DMS114 treated with DMSO at 0.1 percent for 48 hours (cell line): ENCODE data around the gene CCL25.
"Not testable (repeated sequence)": the region's sequence is repeated elsewhere in the genome, so short reads cannot be mapped to it uniquely, and the experiment has no call there.

Source experiments
- DNase-seq: peaks from one replicate; lab custom pipeline; 2025; ENCODE audit not compliant: unreplicated experiment; lab: John Stamatoyannopoulos, UW

The CCL25 gene

DNA sequence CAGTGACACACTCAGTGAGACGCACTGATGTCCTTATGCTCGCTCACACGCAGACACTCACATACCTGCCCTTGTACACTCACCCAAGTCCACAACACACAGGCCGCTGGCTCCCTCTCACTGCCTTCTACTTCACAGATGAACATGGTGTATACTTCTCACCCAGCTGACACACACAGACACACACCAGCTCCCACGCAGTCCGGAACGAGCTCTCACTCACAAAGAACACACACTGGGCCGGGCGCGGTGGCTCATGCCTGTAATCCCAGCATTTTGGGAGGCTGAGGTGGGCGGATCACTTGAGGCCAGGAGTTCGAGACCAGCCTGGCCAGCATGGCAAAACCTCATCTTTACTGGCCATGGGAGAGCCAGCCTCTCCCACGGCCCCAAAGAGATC, 31.6 kb downstream of the CCL25 start:
- DNase-seq: no peak

DNA sequence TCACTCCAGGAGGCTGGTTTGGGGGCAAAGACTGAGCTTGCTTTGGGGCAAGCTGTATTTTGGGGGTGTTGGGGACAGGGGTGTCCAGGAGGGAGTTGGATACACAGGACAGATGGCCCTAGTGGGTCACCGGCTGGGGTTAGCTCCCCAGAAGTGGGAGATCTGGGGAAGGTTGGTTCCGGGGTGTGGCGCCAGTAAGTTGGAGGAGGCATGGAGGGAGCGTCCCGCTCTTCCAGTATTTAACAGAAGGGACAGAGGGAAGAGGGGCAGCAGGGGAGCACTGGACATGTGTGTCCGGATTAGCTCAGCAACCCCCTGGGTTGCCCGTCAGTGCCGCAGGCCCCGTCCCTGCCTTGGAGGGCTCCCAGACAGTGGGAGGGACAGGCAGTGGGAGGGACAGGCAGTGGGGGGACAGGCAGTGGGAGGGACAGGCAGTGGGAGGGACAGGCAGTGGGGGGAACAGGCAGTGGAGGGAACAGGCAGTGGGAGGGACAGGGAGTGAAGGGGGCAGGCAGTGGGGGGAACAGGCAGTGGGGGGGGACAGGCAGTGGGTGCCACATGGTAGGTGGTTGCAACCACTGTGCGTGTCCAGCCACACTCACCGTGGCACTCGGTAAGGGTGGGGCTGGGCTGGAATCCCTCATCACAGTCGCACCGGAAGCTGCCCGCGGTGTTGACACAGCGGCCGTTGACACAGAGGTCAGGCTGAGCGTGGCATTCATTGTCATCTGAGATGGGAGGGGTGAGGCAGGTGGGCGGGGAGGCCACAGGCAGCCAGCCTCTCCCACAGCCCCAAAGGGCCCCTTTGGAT, 33.2 kb downstream of the CCL25 start:
- DNase-seq: no peak

DNA sequence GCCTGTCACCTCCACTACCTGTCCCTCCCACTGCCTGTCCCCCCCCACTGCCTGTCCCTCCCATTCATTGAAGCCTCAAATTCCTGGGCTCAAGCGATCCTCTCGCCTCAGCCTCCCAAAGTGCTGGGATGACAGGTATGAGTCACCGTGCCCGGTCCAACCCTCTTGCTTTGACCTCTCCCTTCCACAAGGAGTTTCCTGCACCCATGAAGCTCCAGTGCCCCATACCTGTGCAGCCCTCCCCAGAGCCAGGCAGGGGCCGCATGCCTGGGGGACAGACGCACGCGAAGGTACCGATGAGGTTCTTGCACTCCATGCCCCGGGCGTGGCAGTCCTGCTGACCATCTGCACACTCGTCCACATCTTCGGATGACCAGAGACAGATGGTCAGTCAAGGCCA, 34.3 kb downstream of the CCL25 start:
- no peak for DNase-seq

DNA sequence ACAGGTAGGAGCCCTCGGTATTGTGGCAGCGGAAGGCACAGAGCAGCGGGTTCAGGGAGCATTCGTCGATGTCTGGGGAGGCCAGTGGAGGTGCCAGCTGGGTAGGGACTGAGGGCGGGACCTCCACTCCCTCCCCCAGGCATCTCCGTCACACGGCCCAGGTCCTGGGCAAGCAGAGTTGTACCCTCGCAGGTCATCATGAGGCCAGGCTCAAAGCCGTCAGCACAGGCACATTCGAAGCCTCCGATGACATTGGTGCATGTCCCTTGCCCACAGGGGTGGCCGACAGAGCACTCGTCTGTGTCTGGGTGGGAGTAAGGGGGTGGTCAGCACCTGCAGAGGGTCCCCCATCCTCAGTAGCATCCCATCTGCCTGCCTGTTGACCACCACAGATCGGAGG, 35.3 kb downstream of the CCL25 start:
- DNase-seq: no peak

DNA sequence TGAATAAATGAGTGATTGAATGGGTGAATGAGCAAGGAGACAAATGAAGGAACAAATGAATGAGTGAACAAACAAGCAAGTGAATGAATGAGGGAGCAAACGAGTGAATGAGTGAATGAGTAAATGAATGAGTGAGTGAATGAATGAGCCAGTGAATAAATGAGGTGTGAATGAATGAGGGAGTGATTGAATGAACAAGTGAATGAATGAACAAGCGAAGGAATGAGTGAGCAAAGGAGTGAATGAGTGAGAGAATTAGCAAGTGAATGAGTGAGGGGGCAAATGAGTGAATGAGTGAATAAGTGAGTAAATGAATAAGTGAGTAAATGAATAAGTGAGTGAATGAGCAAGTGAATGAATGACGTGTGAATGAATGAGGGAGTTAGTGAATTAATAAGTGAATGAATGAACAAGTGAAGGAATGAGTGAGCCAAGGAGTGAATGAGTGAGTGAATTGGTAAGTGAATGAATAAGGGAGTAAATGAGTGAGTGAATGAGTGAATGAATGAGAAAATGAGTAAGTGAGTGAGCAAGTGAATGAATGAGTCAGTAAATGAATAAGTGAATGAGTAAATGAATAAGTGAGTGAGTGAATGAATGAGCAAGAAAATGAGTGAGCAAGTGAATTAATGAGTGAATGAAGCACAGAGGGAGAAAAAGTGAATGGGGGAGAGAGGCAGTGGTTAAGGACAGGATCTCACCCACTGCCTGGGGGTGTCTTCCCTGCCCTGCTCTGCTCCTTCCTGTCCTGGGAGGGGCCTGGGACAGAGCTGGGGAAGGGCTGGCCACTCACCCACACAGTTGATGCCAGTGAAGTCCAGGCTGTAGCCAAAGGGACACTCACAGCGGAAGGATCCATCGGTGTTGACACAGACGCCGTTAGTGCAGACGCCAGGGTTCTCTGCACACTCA, 36.4 kb downstream of the CCL25 start:
- DNase-seq: no peak

DNA sequence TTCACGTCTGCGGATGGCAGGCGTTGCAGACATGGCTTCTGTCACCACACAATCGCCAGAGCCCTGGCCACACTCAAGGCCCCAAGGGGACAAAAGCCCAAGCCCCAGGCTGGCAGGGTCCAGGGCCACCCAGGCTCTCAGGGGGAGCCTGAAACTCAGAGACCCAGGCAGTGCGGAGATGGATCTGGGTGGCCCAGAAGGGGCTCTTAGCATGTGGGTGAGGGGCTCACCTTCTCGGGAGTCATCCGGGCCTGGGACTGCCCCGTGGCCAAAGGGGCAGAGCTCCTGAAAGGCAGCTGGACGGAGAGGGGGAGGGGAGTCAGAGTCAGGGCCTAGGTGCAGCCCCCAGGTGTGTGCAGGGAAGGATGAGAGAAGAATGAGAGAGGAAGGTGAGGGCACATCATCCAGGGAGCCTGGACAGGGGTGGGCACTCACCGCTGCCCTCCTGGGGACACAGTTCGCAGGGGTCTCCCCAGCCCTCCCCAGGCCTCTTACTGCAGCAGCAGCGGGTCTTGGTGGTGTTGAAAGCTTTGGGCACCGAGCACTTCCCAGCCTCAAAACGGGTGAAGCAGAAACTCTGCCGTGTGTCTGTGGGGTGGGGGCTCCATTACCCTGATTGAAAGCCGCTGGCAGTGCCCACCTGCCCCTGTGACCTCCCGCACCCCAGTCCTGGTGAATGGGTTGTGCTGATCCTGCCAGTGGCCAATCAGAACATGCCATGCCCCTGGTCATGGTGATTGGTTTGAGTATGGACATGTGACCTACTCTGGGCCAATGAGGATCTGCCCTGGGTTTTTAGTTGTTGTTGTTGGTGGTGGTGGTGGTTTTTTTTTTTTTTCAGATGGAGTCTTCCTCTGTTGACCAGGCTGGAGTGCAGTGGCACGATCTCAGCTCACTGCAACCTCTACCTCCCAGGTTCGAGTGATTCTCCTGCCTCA, 37.4 kb downstream of the CCL25 start:
- no peak for DNase-seq

DNA sequence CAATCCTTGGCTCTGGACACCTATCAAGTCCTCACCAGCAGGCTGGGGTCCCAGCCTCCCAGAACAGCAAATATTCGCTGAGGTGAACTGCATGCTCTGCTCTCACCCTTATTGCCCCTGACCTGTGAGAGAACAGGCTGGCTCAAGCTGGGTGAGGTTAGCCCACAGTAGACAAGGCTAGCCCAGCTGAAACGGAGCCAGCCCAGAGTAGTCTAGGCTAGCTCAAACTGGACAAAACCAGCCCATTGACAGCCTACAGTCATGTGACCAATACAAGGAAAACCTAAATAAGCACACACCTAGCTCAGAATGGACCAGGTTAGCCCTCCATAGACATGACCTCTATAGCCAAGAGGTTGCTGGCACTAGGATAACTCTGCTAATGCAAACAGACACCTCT, 38.4 kb downstream of the CCL25 start:
- DNase-seq: no peak

DNA sequence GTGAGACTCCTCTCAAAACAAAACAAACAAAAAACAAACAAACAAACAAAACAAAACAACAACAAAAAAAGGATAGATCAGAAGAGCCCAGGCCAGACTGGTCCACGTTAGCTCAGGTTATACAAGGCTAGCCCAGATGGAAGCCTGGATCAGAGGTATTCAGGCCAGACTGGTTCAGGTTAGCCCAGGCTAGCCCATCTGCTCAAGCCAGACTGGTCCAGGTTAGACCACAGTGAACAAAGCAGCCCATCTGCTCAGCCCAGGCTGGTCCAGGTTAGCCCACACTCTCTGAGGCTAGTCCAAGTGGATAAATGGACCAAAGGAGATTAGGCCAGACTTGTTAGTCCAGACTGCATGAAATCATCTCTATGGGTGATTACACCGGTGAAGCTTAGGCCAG, 41.2 kb downstream of the CCL25 start:
- DNase-seq: no peak

DNA sequence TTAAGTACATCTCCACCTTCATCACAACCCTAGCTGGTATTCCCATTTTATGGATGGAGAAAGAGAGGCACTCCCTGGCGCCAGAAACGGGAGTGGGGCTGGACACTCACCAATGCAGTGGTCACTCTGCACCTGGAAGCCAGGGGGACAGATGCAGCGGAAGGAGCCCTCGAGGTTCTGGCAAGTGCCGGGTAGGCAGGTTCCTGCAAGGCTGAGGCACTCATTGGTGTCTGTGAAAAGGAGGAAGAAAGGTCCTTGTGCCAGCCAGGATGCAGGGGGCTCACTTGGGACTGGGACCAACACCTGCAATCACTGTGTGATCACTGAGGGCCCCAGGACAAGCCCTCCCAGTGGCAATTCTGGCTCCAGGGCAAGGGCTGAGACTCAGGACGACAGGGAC, 41.8 kb downstream of the CCL25 start:
- DNase-seq: no peak

DNA sequence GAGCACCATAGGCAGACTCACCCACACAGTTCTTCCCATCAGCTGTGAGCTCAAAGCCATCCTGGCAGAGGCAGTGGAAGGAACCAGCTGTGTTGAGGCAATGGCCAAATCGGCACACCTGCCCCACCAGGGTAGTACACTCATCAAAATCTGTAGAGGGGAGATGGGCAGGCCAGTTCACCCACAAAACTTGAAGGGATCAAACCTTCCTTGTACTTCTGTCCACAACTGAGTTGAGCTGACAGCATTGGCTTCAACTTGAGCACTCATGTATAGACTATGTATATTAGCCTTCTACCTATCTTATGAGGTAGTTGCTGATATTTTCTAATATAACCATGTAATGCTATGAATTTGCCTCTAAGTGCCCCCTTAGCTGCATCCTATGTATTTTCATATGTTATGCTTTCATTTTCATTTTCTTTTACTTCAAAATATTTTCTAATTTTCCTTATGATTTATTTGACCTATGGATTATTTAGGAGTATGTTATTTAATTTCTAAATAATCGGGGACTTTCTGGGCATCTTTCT, 42.9 kb downstream of the CCL25 start:
- no peak for DNase-seq

DNA sequence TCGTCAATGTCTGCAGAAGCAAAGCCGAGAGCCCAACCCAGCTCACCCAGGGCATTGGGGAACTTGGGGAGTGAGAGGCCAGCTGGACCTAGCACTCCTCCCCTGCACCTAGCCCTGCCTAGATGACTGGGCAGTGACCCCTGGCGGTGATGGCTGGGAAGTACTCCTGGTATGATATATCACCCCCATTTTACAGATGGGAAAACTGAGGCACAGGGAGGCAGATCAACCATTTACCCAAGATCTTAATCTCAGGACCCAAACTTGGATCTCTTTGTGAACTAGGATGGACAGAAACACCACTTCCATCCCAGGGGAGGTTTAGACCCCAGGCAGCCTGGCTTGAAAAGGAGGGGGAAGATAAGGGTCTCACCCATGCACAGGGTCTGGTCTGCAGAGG, 43.5 kb downstream of the CCL25 start:
- DNase-seq: no peak

DNA sequence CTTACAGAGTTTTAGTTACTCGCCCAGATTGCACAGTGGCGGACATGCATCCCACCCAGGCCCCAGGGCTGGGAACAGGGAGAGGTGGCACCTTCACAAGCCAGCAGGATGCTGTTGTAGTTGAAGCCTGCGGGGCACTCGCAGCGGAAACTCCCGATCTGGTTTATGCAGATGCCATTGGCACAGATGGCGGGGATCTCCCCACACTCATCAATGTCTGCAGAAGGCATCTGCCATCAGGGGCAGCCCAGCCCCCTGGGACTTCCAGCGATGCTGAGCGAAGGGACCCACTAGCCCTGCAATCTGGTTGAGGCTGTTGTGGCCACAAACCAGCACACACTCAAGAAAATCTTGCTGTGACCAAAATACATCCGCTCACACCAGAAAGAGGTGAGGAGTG, 44.6 kb downstream of the CCL25 start:
- DNase-seq: no peak

DNA sequence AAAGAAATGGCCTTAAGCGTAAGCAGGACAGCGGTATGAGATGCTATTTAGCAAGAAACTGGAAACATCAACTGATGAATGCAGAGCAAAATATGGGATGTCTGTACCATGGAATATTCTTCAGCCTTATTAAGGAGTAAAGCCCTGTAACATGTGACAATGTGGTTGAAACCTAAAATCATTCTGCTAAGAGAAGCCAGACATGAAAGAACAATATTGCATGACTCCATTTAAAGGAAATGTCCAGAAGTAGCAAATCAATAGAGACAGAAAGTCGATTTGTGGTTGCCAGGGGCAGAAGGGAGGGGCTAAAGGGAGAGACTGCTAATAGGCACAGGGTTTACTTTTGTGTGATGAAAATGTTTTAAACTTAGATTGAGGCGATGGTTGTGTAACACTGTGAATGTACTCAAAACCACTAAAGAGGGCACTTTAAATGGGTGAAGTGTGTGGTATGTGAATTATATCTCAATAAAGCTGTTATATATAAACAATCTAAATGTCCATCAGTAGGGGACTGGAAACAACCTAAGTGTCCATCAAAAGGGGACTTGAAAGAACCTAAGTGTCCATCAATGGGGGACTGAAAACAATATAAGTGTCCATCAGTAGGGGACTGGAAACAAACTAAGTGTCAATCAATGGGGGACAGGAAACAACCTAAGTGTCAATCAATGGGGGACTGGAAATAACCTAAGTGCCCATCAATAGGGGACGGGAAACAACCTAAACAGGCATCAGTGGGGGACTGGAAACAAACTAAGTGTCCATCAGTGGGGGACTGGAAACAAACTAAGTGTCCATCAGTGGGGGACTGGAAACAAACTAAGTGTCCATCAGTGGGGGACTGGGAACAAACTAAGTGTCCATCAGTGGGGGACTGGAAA, 45.4 kb downstream of the CCL25 start:
- DNase-seq: no peak

DNA sequence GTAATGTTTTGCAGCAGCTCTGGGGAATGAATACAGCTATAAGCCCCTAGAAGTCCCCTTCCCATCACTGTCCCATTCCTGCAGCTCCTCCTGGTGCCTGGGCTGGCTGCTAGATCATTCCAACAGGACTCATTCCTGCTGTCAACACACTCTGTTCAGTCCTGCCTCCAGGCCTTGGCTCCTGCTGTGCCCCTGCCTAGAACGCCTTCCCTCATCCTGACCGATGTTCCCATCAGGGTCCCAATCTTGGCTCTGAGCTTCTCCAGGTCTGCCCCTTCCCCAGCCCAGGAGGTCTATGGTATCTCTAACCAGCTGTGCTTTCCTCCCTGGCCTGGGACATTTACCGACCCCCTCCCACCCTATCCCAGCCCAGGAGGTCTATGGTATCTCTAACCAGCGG, 48.8 kb downstream of the CCL25 start:
- DNase-seq: no peak

DNA sequence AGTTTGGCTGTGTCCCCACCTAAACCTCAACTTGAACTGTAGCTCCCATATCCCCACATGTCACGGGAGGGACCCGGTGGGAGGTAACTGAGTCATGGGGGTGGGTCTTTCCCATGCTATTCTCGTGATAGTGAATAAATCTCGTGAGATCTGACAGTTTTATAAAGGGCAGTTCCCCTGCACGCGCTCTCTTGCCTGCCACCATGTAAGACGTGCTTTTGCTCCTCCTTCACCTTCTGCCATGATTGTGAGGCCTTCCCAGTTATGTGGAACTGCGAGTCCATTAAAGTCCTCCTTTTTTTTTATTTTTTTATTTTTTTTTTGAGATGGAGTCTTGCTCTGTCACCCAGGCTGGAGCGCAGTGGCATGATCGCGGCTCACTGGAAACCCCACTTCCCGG, 49.4 kb downstream of the CCL25 start:
- DNase-seq: not testable (repeated sequence)

DNA sequence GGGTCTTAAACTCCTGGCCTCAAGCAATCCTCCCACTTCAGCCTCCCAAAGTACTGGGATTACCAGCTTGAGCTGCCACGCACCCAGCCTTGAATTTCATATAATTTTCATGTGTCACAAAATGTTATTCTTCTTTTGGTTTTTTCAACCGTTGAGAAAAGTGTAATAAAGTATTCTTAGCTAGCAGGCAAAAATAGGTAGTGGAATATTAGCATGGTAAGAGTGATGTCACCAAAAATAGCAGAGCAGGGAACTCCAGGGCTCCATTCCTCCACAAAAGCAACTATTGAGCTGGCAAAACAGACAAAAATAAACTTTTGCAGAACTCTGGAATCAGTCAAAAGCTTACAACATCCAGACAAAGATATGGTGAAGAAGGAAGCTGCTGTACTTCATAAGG, 52.9 kb downstream of the CCL25 start:
- DNase-seq: no peak

DNA sequence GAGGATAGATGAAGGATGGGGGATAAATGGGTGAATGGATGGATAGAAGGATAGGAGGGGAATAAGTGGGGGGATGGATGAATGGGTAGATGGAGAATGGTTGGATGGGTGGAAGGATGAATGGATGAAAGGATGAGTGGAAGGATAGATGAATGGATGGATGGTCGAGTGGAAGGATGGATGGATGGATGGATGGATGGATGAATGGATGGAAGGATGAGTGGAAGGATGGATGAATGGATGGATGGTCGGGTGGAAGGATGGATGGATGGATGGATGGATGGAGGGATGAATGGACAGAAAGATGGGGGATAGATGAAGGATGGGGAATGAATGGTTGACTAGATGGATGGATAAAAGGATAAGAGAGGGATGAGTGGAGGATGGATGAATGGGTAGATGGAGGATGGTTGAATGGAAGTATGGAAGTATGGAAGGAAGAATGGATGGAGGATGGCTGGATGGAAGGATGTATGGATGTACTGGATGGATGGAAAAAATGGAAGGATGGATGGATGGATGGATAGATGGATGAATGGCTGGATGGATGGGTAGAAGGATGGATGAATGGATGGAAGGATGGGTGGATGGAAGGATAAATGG, 54.8 kb downstream of the CCL25 start:
- DNase-seq: no peak

DNA sequence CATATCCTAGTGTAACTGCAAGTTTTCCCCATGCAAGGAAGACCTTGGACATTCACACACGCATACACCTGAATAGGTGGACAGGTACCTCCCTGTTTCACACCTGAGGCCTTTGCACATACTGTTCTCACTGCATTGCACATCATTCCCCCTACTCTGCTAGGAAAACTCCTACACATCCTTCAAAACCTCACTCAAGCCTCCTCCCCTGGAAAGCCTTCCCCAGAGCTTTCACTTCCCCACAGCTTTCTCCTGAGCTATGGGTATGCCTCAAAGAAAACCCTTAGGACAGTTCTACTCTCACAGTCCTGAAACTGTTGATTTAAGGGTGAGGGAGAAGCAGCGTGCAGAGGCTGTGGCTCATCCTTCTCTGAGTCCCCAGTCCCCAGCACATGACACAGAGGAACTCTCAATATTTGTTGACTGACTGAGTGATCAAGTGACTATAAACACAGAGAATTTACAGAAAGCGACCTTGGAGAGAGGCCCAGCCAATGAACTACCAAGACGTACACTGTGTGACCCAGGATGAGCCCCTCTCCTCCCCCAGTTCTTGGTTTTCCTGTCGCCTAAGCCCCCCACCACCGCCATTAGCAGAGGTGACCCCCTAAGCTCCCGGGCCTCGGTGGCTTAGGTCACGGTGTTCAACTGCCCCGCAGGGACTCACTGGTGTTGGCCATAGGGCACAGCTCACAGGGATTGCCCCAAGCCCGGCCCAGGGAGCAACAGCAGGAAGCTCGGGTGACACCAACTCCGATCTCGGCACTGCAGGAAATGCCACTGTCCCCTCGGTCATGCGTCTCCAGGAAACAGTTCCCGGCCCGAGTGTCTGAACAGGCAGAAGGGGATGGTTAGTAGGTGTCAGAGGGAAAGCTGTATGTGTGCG, 56.2 kb downstream of the CCL25 start:
- DNase-seq: no peak

DNA sequence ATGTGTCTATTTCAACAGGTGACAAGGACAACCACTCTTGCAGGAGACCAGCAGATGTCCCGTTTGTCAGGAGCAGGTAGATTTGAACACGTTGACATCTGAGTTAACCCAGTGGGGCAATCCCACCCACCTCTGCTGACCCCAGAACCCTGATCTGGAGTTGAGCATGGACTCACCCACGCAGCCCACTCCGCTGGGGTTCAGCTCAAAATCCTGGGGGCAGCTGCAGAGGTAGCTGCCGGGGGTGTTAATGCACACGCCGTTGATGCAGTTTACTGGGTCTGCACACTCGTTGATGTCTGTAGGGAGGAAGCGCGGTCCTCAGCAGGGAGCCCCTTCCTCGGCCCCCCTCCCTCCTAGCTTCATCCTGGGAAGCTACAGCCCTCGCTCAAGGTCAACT, 56.9 kb downstream of the CCL25 start:
- no peak for DNase-seq
